Activated CD8-positive, alpha-beta T cell treated with anti-CD3 and anti-CD28 coated beads, Interleukin-2, amount 10 ng/mL, durations not matched to agents 7 days and 5 days (primary cell): Measurements from ENCODE around the gene KIAA1549. TPM values are rescaled to one million over a fixed set of nuclear protein-coding genes. Genes with fewer than 3 reads are reported as not detected.

Source experiments
- ATAC-seq: fragments of 150-1000 bp; cut with Tn5 transposase; one replicate; pipeline ENCODE4 v1.10.0; 2021; ENCODE audit warnings: moderate library complexity
- CTCF ChIA-PET: fragments of 350-600 bp; sonication (Branson Sonifier 250); formaldehyde crosslinking; loops from one replicate; lab custom pipeline; 2021; ENCODE audit warnings: antibody characterized with exemption; lab: Charles Lee
- POLR2A ChIA-PET: fragments of 350-600 bp; sonication (Branson Sonifier 250); formaldehyde crosslinking; loops from one replicate; lab custom pipeline; 2021; ENCODE audit warnings: antibody characterized with exemption; lab: Charles Lee
- DNase-seq: peaks from one replicate; pipeline ENCODE4 v3.0.0-alpha.2; 2020
- H3K27ac Mint-ChIP-seq: one replicate; pipeline ENCODE4 v1.8.0; 2021; ENCODE audit warnings: mild to moderate bottlenecking, mixed read lengths
- H3K27me3 Mint-ChIP-seq: one replicate; pipeline ENCODE4 v1.8.0; 2021; ENCODE audit warnings: low read depth, mixed read lengths
- H3K36me3 Mint-ChIP-seq: one replicate; pipeline ENCODE4 v1.8.0; 2021; ENCODE audit warnings: low read depth, mixed read lengths
- H3K4me1 Mint-ChIP-seq: one replicate; pipeline ENCODE4 v1.8.0; 2021; ENCODE audit warnings: low read depth, mixed read lengths
- H3K4me3 Mint-ChIP-seq: one replicate; pipeline ENCODE4 v1.8.0; 2021; ENCODE audit warnings: mild to moderate bottlenecking, mixed read lengths
- H3K9me3 Mint-ChIP-seq: one replicate; pipeline ENCODE4 v1.8.0; 2022; ENCODE audit warnings: mixed read lengths; ENCODE audit not compliant: insufficient read depth
- total RNA-seq, 2 experiments: library from RNA; stranded (reverse); gene quantifications; one replicate each; pipeline ENCODE4 v1.2.3, GENCODE V29; 2021

KIAA1549 gene
- total RNA-seq, 2 experiments from 2014 or later, result 1.2 to 1.5 TPM

DNA sequence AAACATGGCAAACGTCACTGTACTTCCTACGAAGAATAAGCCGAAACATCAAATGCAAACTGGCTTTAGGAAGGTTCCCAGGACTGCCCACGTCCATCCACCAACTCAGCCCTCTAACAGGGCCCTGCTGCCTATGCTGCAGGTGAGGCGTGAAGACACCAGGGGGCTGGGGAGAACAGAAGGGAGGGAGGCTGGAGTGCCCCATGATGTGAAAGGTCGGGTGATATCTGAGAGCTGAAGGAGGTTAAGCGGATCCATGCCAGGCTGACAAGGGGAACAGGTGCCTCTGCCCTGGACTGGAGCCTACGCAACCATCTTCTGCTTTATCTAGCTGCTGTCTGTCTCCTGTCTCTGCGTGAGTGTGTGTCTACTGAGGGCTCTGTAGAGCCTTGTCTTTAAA, 143.0 kb downstream of the KIAA1549 start:
- Mint-ChIP-seq H3K27ac (no peak overlapping the region), H3K4me1 (peaks cover 7% of the 10 kb centered on the region), H3K36me3 (no peaks in the 10 kb centered on the region), H3K4me3 (no peak overlapping the region), H3K27me3 (peaks cover 6% of the 10 kb centered on the region), H3K9me3 (no peaks in the 10 kb centered on the region)
- DNase-seq, result no peak
- ChIA-PET POLR2A (interaction anchor here (0.5 kb wide), 1 partner anchor 122 kb away, joined by 4 read pairs; no protein-coding TSS in a partner anchor), CTCF (no interaction called here)
- no peak for ATAC-seq

DNA sequence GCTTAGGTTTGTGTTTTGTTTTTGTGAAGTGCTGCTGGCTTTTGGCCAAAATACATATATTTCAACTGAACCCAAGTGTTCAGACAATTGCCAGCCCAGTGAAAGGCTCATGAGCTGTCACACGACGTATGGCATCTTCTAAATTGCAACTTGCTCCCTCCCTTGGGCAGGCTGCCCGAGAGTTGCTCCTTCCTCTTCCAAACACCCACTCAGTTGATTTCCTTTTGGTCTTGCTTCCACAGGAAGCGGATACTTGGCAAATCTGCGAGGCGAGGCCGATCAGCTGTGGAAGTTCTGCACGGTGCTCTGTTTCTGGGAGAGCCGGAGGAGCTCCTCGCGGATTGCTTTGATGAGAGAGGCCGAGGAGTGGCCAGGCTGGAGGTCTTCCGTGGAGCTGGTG, 143.6 kb downstream of the KIAA1549 start:
- ChIA-PET CTCF (interaction anchor here (1.4 kb wide), 1 partner anchor 99 kb away, joined by 5 read pairs; no protein-coding TSS in a partner anchor), POLR2A (no interaction called here)
- Mint-ChIP-seq H3K4me3 (no peak overlapping the region), H3K27me3 (peaks cover 6% of the 10 kb centered on the region), H3K4me1 (peaks cover 7% of the 10 kb centered on the region), H3K27ac (no peak overlapping the region), H3K36me3 (no peaks in the 10 kb centered on the region), H3K9me3 (no peaks in the 10 kb centered on the region)
- no peak for DNase-seq
- ATAC-seq, result no peak

DNA sequence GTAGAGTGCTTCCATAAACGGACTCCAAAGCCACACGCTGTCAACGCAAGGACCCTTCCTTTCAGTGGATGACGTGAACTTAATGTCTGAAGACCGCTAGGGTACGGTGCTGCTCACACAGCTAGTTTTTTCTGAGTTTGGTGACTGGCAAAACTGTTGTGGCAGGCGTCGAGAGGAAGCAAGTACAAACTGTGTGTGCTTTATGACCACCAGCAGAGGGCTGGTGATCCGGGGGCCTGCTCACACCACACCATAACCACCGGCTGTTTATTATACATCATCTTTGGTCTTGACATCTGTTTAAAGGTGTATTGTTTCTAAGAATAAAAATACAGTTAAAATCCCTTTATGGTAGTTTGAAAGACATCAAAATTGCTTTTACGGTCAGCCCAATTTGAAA, 146.1 kb downstream of the KIAA1549 start:
- DNase-seq, result no peak
- Mint-ChIP-seq H3K9me3 (no peaks in the 10 kb centered on the region), H3K27me3 (peaks cover 2% of the 10 kb centered on the region), H3K27ac (no peak overlapping the region), H3K4me1 (peaks cover 7% of the 10 kb centered on the region), H3K4me3 (no peak overlapping the region), H3K36me3 (no peaks in the 10 kb centered on the region)
- CTCF ChIA-PET, result no interaction called here
- ATAC-seq, result no peak
- POLR2A ChIA-PET, result no interaction called here

DNA sequence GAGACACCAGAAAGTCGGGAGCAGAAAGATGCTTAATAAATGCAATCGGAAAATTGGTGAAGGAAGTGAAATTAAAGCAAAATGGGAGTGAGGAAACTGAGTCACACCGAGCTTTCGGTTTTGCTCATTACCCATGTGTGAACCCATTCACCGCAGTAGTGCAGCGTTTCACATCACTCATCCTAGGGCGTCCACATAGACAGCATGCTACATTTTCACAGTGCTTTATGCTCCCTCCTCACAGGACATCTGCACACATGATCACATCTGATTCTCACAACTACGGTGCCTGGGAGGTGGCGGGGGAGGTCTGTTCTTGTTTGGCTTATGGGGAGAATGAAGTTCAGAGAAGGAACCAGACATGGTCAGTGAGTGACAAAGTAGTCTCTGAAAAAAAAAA, 146.6 kb downstream of the KIAA1549 start:
- Mint-ChIP-seq H3K9me3 (no peaks in the 10 kb centered on the region), H3K4me1 (peaks cover 7% of the 10 kb centered on the region), H3K36me3 (no peaks in the 10 kb centered on the region), H3K27ac (no peak overlapping the region), H3K27me3 (peaks cover 2% of the 10 kb centered on the region), H3K4me3 (no peak overlapping the region)
- ChIA-PET CTCF (no interaction called here), POLR2A (no interaction called here)
- ATAC-seq, result no peak
- DNase-seq, result no peak

DNA sequence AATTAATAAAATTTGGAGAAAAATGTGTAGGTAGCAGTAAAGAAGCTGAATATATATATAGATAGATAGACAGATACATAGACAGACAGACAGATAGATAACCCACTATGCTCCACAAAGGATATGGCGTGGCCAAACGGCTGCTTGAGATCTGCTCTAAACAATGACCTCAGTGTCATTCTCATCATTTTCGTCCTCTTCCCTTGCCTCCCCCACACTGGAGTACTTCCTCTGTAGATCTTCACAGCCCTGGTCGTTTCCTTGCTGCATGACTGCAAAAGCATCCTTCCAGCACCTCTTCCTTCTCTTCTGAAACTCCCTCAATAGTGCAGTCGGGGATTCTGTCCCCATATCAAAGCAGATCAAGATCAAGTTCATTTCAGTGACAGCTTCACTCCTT, 147.6 kb downstream of the KIAA1549 start:
- H3K4me1 Mint-ChIP-seq, result peaks cover 7% of the 10 kb centered on the region
- POLR2A ChIA-PET, result no interaction called here
- DNase-seq, result no peak
- H3K9me3 Mint-ChIP-seq, result no peaks in the 10 kb centered on the region
- peaks cover 2% of the 10 kb centered on the region for H3K27me3 Mint-ChIP-seq
- no peak overlapping the region for H3K4me3 Mint-ChIP-seq
- H3K27ac Mint-ChIP-seq, result no peak overlapping the region
- CTCF ChIA-PET, result no interaction called here
- ATAC-seq, result no peak
- H3K36me3 Mint-ChIP-seq, result no peaks in the 10 kb centered on the region

DNA sequence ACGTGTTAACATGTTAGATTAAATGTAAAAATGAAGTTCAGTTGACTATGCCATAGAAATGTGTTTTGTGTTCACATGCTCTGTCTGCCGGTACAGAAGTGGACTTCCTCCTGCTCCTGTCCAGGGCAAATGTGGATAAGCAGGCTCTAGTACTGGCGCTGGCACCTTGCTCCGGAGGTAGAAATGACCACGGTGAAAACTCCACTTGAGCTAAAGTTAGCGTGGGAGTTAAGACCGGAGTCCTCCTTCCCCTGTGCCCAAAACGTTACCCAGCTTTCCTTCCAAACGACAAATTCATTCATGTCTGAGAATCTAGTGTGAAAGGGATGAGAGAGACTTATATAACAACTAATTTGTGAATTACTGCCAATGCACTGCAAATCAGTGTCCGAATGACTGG, 148.2 kb downstream of the KIAA1549 start:
- Mint-ChIP-seq H3K36me3 (no peaks in the 10 kb centered on the region), H3K27me3 (peaks cover 2% of the 10 kb centered on the region), H3K9me3 (no peaks in the 10 kb centered on the region), H3K27ac (no peak overlapping the region), H3K4me1 (peaks cover 7% of the 10 kb centered on the region), H3K4me3 (no peak overlapping the region)
- POLR2A ChIA-PET, result no interaction called here
- ATAC-seq (no peak), DNase-seq (no peak)
- CTCF ChIA-PET, result no interaction called here

DNA sequence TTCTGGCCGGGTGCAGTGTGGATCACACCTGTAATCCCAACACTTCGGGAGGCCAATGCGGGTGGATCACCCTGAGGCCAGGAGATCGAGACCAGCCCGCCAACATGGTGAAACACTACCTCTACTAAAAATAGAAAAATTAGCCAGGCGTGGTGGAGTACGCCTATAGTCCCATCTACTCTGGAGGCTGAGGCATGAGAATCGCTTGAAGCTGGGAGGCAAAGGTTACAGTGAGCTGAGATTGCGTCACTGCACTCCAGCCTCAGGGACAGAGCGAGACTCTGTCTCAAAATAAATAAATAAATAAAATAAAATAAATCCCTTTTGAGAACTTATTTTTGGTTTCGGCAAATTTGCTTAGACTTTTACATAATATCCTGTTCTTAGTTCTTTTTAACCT, 151.9 kb downstream of the KIAA1549 start:
- H3K9me3 Mint-ChIP-seq, result no peaks in the 10 kb centered on the region
- H3K27ac Mint-ChIP-seq, result no peak overlapping the region
- peaks cover 8% of the 10 kb centered on the region for H3K27me3 Mint-ChIP-seq
- no peaks in the 10 kb centered on the region for H3K36me3 Mint-ChIP-seq
- peaks cover 9% of the 10 kb centered on the region for H3K4me1 Mint-ChIP-seq
- ChIA-PET CTCF (no interaction called here), POLR2A (no interaction called here)
- DNase-seq, result no peak
- ATAC-seq, result no peak
- no peak overlapping the region for H3K4me3 Mint-ChIP-seq

DNA sequence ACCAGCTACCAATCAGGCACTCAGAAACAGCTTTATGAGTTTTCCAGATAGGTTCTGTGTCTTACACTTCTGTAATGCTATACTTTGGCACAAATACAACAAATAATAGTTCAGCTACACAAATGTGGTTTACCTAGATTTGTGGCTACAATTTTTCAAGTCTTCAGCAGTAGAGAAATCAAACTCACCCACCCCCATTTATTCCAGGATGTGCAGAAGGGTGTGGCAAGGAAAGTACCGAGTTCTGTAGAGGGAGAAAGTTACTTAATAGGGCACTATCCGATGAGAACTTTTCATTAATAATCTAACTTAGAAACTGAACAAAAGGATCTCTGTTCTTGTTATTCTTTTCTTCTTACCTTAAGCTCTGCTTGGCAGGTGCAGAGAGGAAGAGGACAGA, 152.9 kb downstream of the KIAA1549 start:
- no peaks in the 10 kb centered on the region for H3K36me3 Mint-ChIP-seq
- H3K4me3 Mint-ChIP-seq, result no peak overlapping the region
- ATAC-seq (no peak), DNase-seq (no peak)
- no peak overlapping the region for H3K27ac Mint-ChIP-seq
- peaks cover 7% of the 10 kb centered on the region for H3K4me1 Mint-ChIP-seq
- POLR2A ChIA-PET, result no interaction called here
- CTCF ChIA-PET, result interaction anchor here (0.6 kb wide), 1 partner anchor 29 kb away, joined by 4 read pairs; no protein-coding TSS in a partner anchor
- no peaks in the 10 kb centered on the region for H3K9me3 Mint-ChIP-seq
- H3K27me3 Mint-ChIP-seq, result peaks cover 5% of the 10 kb centered on the region

DNA sequence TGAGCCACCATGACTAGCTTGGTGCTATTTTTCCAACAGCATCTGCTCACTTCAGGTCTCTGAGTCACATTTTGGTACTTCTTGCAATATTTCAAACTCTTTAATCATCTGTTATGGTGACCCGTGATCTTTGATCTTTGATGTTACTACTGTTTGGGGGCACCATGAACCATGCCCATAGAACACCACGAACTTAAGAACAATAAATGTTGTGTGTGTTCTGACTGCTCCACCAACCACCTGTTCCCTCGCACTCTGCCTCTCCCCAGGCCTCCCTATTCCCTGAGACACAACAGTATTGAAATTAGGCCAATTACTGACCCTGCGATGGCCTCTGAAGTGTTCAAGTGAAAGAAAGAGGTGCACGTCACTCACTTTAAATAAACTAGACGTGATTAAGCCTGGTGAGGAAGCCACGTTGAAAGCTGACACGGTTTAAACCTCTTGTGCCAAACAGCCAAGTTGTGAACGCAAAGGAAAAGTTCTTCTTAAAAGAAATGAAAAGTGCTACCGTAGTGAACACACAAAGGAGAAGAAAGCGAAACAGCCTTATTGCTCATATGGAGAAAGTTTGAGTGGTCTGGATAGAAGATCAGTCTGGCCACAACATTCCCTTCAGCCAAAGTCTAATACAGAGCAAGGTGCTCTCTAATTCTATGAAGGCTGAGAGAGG, 156.0 kb downstream of the KIAA1549 start:
- ATAC-seq, result no peak
- POLR2A ChIA-PET, result no interaction called here
- H3K4me1 Mint-ChIP-seq, result peaks cover 7% of the 10 kb centered on the region
- no peaks in the 10 kb centered on the region for H3K36me3 Mint-ChIP-seq
- H3K9me3 Mint-ChIP-seq, result no peaks in the 10 kb centered on the region
- DNase-seq, result no peak
- H3K27ac Mint-ChIP-seq, result no peak overlapping the region
- H3K27me3 Mint-ChIP-seq, result peaks cover 5% of the 10 kb centered on the region
- H3K4me3 Mint-ChIP-seq, result no peak overlapping the region
- CTCF ChIA-PET, result no interaction called here

DNA sequence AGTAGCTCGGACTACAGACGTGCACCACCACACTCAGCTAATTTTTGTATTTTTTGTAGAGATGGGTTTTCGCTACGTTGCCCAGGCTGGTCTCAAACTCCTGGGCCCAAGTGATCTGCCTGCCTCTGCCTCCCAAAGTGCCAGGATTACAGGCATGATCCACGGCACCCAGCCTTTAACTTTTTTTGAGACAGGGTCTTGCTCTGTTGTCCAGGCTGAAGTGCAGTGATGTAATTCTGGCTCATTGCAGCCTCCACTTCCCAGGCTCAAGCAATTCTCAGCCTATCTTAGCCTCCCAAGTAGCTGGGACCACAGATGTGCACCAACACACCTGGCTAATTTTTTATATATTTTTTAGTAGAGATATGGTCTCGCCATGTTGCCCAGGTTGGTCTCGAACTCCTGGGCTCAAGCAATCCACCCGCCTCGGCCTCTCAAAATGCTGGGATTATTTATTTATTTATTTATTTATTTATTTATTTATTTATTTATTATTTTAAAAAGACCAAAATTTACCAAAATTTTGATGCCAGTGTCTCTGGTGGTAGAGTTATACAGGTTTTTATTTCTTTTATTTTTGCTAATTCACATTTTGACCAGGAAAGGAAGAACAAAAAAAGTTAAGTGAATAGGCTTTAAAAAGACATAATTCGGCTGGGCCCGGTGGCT, 158.2 kb downstream of the KIAA1549 start:
- DNase-seq, result no peak
- H3K4me3 Mint-ChIP-seq, result no peak overlapping the region
- no peak for ATAC-seq
- ChIA-PET POLR2A (no interaction called here), CTCF (no interaction called here)
- H3K9me3 Mint-ChIP-seq, result no peaks in the 10 kb centered on the region
- no peak overlapping the region for H3K27ac Mint-ChIP-seq
- H3K36me3 Mint-ChIP-seq, result no peaks in the 10 kb centered on the region
- H3K4me1 Mint-ChIP-seq, result peaks cover 7% of the 10 kb centered on the region
- peaks cover 5% of the 10 kb centered on the region for H3K27me3 Mint-ChIP-seq

DNA sequence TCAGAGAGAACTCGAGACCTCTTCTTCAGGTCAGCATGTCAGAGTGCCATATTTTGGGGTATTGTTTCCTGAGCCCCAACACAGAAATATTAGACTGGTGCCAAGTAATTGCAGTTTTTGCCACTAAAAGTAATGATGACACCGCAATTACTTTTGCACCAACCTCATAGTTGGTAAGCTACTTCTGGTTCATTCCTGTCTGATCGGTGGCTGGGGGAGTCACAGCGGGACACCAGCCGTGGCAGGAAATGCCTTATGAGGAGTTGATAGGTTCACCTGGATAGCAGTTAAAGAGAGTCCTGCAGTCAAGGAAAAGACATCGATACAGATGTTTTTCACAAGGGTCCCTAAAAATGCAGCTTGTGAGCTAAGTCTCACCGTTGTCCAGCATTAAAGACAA, 159.3 kb downstream of the KIAA1549 start:
- H3K9me3 Mint-ChIP-seq, result no peaks in the 10 kb centered on the region
- DNase-seq (no peak), ATAC-seq (no peak)
- peaks cover 8% of the 10 kb centered on the region for H3K4me1 Mint-ChIP-seq
- no peak overlapping the region for H3K27ac Mint-ChIP-seq
- ChIA-PET CTCF (no interaction called here), POLR2A (no interaction called here)
- no peak overlapping the region for H3K4me3 Mint-ChIP-seq
- no peaks in the 10 kb centered on the region for H3K36me3 Mint-ChIP-seq
- H3K27me3 Mint-ChIP-seq, result no peaks in the 10 kb centered on the region

DNA sequence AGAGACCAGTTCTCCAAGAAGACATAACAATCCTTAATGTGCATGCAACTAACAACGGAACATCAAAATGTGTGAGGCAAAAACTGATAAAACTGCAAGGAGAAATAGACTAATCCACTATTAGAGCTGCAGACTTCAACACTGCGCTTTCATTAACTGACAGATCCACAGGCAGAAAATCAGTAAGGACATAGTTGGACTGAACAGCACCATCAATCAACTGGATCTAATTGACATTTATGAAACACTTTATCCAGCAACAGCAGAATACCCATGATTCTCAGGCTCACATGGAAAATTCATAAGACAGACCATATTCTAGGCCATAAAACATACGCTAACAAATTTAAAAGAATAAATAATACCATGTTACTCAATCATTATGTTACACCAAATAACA, 161.6 kb downstream of the KIAA1549 start:
- ChIA-PET CTCF (no interaction called here), POLR2A (no interaction called here)
- ATAC-seq, result no peak
- Mint-ChIP-seq H3K9me3 (no peaks in the 10 kb centered on the region), H3K27ac (no peak overlapping the region), H3K36me3 (no peaks in the 10 kb centered on the region), H3K4me3 (no peak overlapping the region), H3K27me3 (no peaks in the 10 kb centered on the region), H3K4me1 (peaks cover 10% of the 10 kb centered on the region)
- no peak for DNase-seq
